HG02970 (cell line): ENCODE measurements around the gene PLEKHB2.
"Not testable (repeated sequence)": the region's sequence is repeated elsewhere in the genome, so short reads cannot be mapped to it uniquely, and the experiment has no call there.

ENCODE experiments used
- ATAC-seq: cut with Tn5 transposase; IDR thresholded peaks from one replicate; pipeline ENCODE4 v1.9.1; 2021; ENCODE audit warnings: mild to moderate bottlenecking, moderate library complexity, moderate number of reproducible peaks; ENCODE audit not compliant: unreplicated experiment, low FRiP score

The PLEKHB2 gene, protein sequence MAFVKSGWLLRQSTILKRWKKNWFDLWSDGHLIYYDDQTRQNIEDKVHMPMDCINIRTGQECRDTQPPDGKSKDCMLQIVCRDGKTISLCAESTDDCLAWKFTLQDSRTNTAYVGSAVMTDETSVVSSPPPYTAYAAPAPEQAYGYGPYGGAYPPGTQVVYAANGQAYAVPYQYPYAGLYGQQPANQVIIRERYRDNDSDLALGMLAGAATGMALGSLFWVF

GRCh38 chr2:131105156-131105949 lies at the start of gene PLEKHB2:
Gene PLEKHB2 (plus strand): TSS chr2:131105336. CDS start chr2:131120942, 15,606 bp downstream.
- peak; percentile 85 for ATAC-seq

DNA sequence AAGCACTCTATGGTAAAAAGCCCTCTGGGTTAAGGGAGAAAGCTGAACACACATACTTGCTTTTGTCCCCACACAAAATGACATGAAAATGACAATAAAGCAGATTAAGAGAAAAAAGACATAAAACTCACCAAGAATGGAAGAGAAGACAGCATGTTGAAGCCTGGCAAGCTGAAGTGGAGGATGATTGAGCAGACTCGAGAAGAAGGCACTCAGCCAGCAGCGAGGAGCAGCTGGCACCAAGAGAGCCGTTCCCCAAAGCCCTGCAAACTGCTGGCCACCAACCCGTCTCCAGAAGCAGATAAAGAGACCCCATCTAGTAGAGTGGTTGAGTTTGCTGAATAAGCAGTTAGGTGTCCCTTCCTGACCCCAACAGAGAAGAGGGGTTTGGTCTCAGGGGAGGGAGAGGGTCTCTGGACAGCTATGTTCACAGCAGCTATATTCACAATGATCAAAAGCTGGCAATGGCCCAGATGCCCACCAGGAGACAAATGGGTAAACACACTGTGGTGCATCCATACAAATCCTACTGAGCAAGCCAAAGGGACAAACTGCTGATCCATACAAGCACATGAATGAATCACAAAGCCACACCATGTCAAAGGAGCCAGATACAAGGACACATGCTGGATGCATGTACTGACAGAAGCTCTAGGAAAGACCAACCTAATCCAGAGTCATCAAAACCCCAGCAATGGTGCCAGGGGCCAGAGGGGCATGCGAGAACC lies 48.8 kb upstream of the PLEKHB2 start:
- no peak for ATAC-seq

DNA sequence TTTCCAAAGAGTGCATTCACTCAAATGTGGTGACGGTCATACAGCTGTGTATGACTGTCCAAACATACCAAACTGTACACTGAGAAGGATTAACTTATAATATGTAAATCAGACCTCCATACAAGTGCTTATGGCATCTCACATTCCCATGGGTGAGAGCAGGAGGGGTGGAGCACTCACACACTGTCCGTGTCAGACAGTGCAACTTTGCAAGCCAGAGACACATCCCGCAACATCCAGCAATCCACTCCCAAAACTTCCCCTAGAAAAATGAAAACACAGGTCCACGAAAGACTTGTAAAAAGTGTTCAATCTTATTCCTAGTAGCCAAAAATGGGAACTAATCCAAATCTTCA lies 48.2 kb upstream of the PLEKHB2 start:
- no peak for ATAC-seq

- ATAC-seq, result no peak
These were observed 46.8 kb upstream of the PLEKHB2 start for GRCh38 chr2:131058214-131058843.

- no peak for ATAC-seq
These were observed 46.2 kb upstream of the PLEKHB2 start for GRCh38 chr2:131058920-131059319.

DNA sequence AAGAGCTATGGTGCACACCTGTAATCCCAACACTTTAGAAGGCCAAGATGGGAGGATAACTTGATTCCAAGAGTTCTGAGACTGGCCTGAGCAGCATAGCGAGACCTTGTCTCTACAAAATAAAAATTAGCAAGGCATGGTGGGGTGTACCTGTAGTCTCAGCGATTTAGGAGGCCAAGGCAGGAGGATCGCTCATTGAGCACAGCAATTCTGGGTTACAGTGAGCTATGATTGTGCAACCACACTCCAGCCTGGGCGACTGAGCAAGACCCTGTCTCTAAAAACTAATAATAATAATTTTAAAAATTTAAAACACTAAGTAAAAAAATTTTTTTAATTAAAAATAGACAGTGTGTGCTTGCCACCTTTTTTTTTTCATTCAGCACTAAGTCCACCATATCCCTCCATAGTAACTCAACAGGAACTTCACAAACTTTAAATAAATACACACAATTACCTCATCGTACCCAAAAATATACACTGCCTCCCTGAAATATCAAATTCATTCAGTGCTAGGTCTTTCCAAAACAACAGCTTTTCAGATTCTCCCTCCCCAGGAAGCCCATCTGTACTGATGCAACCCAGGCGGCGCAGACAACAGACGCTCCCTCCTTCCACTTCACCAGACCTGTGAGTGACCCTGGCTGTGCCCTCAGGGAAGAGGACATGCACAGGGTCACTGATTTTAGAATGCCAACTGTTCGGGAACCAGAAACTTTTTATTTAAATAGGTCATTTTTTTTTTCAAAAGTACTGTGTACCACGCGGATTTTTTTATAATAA lies 41.4 kb upstream of the PLEKHB2 start:
- no peak for ATAC-seq

GRCh38 chr2:131064589-131065512 lies 40.3 kb upstream of the PLEKHB2 start:
- ATAC-seq, result no peak

GRCh38 chr2:131067465-131068125 lies 37.5 kb upstream of the PLEKHB2 start:
- ATAC-seq, result no peak

GRCh38 chr2:131068172-131068571 lies 37.0 kb upstream of the PLEKHB2 start:
- not testable (repeated sequence) for ATAC-seq

DNA sequence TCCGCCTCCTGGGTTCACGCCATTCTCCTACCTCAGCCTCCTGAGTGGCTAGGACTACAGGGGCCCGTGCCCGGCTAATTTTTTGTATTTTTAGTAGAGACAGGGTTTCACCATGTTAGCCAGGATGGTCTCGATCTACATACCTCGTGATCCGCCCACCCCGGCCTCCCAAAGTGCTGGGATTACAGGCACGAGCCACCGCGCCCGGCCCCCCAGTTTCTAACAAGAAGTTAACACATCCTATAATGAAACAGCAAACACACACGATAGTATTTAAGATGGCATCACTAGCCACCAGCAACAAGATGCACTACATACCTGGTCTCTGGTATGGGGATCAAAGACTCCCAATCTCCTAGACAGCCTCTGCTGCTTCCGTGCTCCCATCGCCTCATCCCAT lies 29.6 kb upstream of the PLEKHB2 start:
- ATAC-seq, result not testable (repeated sequence)

DNA sequence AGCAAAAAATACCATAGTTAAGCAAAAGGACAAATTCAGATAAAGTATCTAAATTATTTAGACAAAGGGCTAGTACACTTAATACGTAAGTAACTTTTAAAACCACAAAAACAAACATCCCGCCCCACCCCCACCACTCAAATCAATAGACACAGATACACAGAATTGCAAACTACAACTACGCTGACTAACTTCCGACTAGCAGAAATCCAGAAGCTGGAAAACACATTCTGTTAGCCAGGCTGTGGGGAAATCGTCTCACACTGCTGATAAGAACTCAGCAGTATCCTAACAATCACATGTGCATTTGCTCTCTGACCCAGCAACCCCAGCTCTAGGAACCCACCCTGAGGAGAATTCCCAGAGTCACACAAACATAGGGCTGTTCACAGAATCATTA lies 28.4 kb upstream of the PLEKHB2 start:
- no peak for ATAC-seq

- ATAC-seq, result no peak
These were observed 27.8 kb upstream of the PLEKHB2 start for GRCh38 chr2:131077182-131077846.

- no peak for ATAC-seq
These were observed 27.2 kb upstream of the PLEKHB2 start for GRCh38 chr2:131077966-131078365.

- ATAC-seq, result not testable (repeated sequence)
These were observed 25.2 kb upstream of the PLEKHB2 start for GRCh38 chr2:131079931-131080330.

DNA sequence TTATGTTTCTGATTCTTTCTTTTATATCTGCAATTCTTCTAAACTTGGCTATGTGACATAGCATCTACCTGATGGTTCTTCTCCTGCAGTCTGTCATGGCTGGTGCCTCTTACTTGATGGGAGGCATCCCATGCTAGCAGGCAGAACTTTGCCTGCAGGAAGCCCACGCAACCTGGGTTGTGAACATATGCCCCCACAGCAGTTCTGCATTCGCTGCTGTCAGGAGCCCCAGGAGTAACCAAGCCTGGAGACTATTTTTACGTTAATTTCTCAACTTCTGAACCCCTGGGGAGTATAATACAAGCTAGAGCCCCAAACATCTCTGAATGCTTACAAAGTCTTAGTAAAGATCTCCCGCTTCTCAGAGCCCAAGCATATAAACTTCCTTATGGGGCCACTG lies 23.9 kb upstream of the PLEKHB2 start:
- no peak for ATAC-seq

GRCh38 chr2:131085646-131086045 lies 19.5 kb upstream of the PLEKHB2 start:
- ATAC-seq, result no peak

DNA sequence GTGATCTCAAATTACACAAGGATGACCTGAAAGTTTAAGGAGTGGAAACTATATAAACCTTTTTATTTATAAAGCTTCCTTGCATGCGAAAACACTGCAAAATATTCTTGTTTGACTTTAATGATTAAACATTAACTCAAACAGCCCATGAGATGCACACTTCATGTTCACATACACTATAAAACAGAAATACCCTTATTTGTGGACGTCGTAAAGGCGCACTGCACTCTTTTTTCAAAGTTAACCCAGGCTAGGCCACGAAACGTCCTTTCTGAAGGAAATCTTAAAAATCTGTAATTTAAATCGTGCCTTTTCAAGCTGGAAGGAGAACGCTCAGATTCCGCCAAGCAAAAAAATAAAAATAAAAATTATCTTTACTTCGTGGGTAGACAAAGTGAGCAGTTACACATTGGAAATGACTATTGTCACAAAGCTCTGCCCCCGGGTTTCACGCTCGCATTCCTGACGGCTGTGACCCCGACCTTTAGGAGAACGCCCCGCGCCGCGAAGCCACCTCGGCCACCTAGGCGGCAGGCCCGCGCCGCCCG lies 12.6 kb upstream of the PLEKHB2 start:
- no peak for ATAC-seq
